ENCODE data around the gene MCF2L. TPM values are rescaled to one million over a fixed set of nuclear protein-coding genes. Genes with fewer than 3 reads are reported as not detected.

MCF2L gene
- polyA plus RNA-seq, 2 of the 4 experiments (the other 2 are of a cell fraction), result 0.36 to 0.92 TPM

GRCh38 chr13:113043931-113044330 lies 74.9 kb downstream of the MCF2L start (continued):
- TF ChIP-seq MAFK (IDR thresholded peaks at IDR 0.05; ENCODE audit: partially characterized antibody) (no peak), HOXB13 (CRISPR knock-in tag; IDR thresholded peaks at IDR 0.05; ENCODE audit: low read depth) (no peak), USF2 (IDR thresholded peaks at IDR 0.05) (no peak), KDM1A (IDR thresholded peaks at IDR 0.05; ENCODE audit: low read depth) (no peak), GATA3 (IDR thresholded peaks at IDR 0.05; ENCODE audit: borderline replicate concordance) (no peak), RAD21 (conservative IDR thresholded peaks at IDR 0.05 in 1 of 2, IDR thresholded peaks at IDR 0.05 in 1 of 2) (no peak), ZC3H11A (IDR thresholded peaks at IDR 0.05) (no peak), CBX8 (IDR thresholded peaks at IDR 0.05) (no peak)

- 59% methylated on average over 16 of the region's 27 CpGs for WGBS (ENCODE audit: missing lambda C conversion rate)
- no peak for TF ChIP-seq HEYL (CRISPR knock-in tag; IDR thresholded peaks at IDR 0.05)
- no peak for TF ChIP-seq RNF2 (IDR thresholded peaks at IDR 0.05; ENCODE audit: borderline replicate concordance, low read depth)
- no peak for TF ChIP-seq MAZ (IDR thresholded peaks at IDR 0.05; ENCODE audit: borderline replicate concordance, low read depth, low read length)
- TF ChIP-seq GATA3 (IDR thresholded peaks at IDR 0.05; ENCODE audit: borderline replicate concordance), result no peak
- no peak for TF ChIP-seq CBX2 (IDR thresholded peaks at IDR 0.05; ENCODE audit: borderline replicate concordance, low read depth)
- TF ChIP-seq NR3C1 (IDR thresholded peaks at IDR 0.05), result no peak
- TF ChIP-seq RCOR1 (IDR thresholded peaks at IDR 0.05; ENCODE audit: low read depth, low read length), result no peak
- no peak for TF ChIP-seq BCL3 (IDR thresholded peaks at IDR 0.05)
- no peak for TF ChIP-seq NPAS2 (CRISPR knock-in tag; IDR thresholded peaks at IDR 0.05; ENCODE audit: borderline replicate concordance)
- TF ChIP-seq SREBF2 (IDR thresholded peaks at IDR 0.05), result no peak
- TF ChIP-seq POLR2A (IDR thresholded peaks at IDR 0.05; ENCODE audit: low read length), result no peak
- no peak overlapping the region for H3K4me2 ChIP-seq
- ATAC-seq (peak in 1 of 2 experiments; percentile 15; a peak in 1 of 6 replicates), FAIRE-seq (no peak), DNase-seq (ENCODE audit: low read depth in 1 of 2, low spot score in 1 of 2) (no peak)
- H3K27ac ChIP-seq, result no peak overlapping the region
- ChIA-PET POLR2A (no interaction called here), CTCF (no interaction called here)
- H3K4me1 ChIP-seq, result no peaks in the 10 kb centered on the region
- H3K4me3 ChIP-seq, result no peak overlapping the region
- H3K9me3 ChIP-seq, result no peaks in the 10 kb centered on the region
Observed at GRCh38 chr13:113044391-113045114, 75.5 kb downstream of the MCF2L start.

DNA sequence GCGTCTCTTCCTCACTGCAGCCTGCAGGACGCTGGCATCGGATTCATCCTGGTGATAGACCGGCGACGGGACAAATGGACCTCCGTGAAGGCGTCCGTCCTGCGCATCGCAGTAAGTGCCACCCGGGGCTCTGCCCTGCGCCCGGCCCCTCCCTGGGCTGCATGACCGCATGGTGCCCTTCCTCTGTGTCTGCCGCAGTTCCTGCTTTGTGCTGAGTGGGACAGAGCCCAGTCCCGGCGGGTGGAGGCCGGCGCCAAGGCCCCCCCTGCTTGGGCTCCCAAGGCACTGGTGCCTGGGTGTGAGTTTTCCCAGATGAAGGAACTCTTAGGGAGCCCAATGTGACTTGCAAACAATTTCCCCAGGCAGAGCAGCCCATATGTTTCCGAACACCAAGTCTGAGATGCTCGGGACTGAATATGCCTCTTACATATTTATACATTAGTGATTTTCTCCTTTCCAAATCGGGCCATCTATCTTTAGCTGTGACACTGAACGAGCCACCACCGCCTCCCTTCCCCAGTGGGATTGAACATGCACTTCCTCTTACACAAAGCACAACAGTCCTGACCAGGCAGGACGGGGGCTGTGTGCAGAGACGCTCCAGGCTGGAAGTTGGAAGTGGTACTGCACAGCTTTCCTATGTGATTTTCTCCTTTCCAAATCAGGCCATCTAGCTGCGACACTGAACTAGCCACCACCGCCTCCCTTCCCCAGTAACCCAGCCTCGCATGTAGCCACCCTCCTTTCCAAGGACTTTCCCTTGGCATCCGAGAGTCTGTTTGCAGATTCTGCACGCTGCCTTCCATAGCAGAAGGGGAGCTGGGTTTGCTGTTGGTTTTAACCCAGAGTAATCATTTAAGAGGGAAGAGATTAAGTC lies 76.5 kb downstream of the MCF2L start:
- no peak overlapping the region for H3K4me2 ChIP-seq
- FAIRE-seq, result no peak

More for the DNA sequence above, 76.5 kb downstream of the MCF2L start:
- no peak overlapping the region for H3K27ac ChIP-seq
- ATAC-seq (no peak; a peak in 1 of 6 replicates), DNase-seq (ENCODE audit: low read depth in 1 of 2, low spot score in 1 of 2) (no peak)
- no peak overlapping the region for H3K4me3 ChIP-seq
- 49% methylated on average over 10 of the region's 32 CpGs for WGBS (ENCODE audit: missing lambda C conversion rate)
- no peaks in the 10 kb centered on the region for H3K9me3 ChIP-seq
- no peak for TF ChIP-seq JUN (IDR thresholded peaks at IDR 0.05)
- TF ChIP-seq RCOR1 (IDR thresholded peaks at IDR 0.05; ENCODE audit: low read depth, low read length), result no peak
- TF ChIP-seq RFX5 (IDR thresholded peaks at IDR 0.05), result no peak
- no peak for TF ChIP-seq ZC3H11A (IDR thresholded peaks at IDR 0.05)
- no peak for TF ChIP-seq HDAC2 (IDR thresholded peaks at IDR 0.05)
- no peaks in the 10 kb centered on the region for H3K4me1 ChIP-seq
- ChIA-PET POLR2A (no interaction called here), CTCF (interaction anchor here (1.0 kb wide), 1 partner anchor 11 kb away, joined by 6 read pairs; no protein-coding TSS in a partner anchor)

Data from A549 (cell line).